NCI-H2227 (cell line): ENCODE data around the gene OR2H1.

Experiments used
- DNase-seq: peaks from one replicate; lab custom pipeline; 2025; ENCODE audit not compliant: unreplicated experiment; lab: John Stamatoyannopoulos, UW

OR2H1 gene

DNA sequence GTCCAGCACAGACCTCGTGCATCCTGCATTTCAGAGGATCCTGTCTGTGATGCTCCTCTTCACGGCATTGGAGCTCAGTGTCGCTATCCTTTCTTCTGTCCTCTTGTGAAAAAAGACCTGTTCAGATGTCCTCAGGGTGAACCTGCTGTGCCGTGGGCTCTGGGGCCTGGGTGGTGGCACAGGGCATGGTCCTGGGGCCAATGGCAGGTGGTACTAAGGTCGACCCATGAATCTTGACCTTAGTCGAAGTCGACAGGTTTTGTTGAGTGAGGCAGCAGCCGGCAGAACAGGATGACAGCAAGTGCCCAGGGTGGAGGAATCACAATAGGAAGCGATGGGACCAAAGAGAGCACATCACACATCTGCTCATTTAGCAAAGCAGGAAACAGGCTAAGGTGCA, 52.8 kb downstream of the OR2H1 start:
- DNase-seq, result no peak

DNA sequence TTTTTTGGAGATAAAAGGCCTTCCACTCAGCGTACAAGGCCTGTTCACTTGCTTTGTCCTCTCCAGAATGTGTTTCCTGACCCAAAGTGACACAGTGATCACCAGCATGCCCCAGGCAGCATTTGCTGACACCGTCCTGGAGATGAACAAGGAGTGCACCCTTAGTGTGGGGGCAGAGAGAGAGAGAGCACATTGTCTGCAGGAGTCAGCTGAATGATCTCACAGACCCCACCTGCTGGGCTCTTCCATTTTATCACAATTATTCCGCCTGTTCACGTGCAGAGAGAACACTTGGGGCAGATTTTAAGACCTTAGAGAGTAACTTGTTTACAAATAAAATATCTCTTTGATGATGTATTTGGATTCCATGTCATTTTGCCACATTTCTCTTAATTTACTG, 53.2 kb downstream of the OR2H1 start:
- peak; percentile 67 for DNase-seq

DNA sequence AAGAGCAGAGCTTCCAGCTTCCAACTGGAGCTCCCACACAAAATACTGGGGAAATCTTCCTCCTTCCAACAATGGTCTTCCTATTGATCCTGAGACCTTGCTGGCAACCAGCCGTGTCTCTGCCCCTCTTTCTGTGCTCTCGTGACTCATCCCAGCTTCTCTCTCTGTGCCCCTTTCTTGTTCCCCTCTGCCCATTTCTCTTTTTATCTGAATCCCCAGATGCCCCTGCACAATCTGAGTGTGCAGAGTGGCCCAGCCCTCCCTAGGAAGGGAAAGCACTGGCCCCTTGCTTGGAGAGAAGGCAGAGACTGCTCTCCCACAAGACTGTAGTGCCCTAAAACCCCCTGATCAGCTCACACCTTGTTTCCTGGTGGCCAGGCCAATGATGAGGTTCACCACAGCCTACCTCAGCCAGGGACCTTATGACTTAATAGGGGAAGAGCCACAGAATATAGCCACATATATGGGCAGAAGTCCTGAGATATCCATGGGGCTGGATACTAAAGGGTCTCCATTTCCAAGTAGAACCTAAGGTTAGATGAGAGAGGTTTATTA, 53.9 kb downstream of the OR2H1 start:
- DNase-seq, result no peak
